WTC11 (cell line): ENCODE results near the gene GAS6.

ENCODE experiments used
- CTCF ChIP-seq: fragments of 200-600 bp; IDR thresholded peaks from 2 replicates; pipeline ENCODE4 v1.8.0; 2022; ENCODE audit warnings: antibody characterized with exemption
- ESRRA ChIP-seq: sonication (generic); formaldehyde crosslinking; IDR thresholded peaks from 2 replicates; pipeline ENCODE4 v1.8.1; 2022; ENCODE audit warnings: mild to moderate bottlenecking, missing genetic modification reagents, borderline replicate concordance
- FOXP4 ChIP-seq: sonication (generic); formaldehyde crosslinking; IDR thresholded peaks from 2 replicates; pipeline ENCODE4 v1.8.0; 2022; ENCODE audit warnings: mild to moderate bottlenecking, missing genetic modification reagents
- HMGXB4 ChIP-seq: sonication (generic); formaldehyde crosslinking; IDR thresholded peaks from 2 replicates; pipeline ENCODE4 v1.8.1; 2023; ENCODE audit warnings: mild to moderate bottlenecking, moderate library complexity, missing genetic modification reagents
- KAT7 ChIP-seq: sonication (generic); formaldehyde crosslinking; IDR thresholded peaks from 2 replicates; pipeline ENCODE4 v1.8.1; 2023; ENCODE audit warnings: missing genetic modification reagents, mild to moderate bottlenecking, borderline replicate concordance
- NFYB ChIP-seq: sonication (generic); formaldehyde crosslinking; conservative IDR thresholded peaks from 2 replicates; pipeline ENCODE4 v1.8.0; 2022; ENCODE audit warnings: low read depth, missing genetic modification reagents
- NR1H2 ChIP-seq: sonication (generic); formaldehyde crosslinking; IDR thresholded peaks from 2 replicates; pipeline ENCODE4 v1.9.0; 2021; ENCODE audit warnings: mild to moderate bottlenecking, moderate library complexity, missing genetic modification reagents
- PREB ChIP-seq: sonication (generic); formaldehyde crosslinking; IDR thresholded peaks from 2 replicates; pipeline ENCODE4 v1.8.1; 2022; ENCODE audit warnings: mild to moderate bottlenecking, missing genetic modification reagents, moderate library complexity, borderline replicate concordance
- RORB ChIP-seq: fragments of 250-450 bp; sonication (Bioruptor Pico); IDR thresholded peaks from 2 replicates; pipeline ENCODE4 v1.9.0; 2021; ENCODE audit warnings: mild to moderate bottlenecking
- ZNF263 ChIP-seq: sonication (generic); formaldehyde crosslinking; IDR thresholded peaks from 2 replicates; pipeline ENCODE4 v1.8.1; 2022; ENCODE audit warnings: low read depth, mild to moderate bottlenecking, moderate library complexity, missing genetic modification reagents
- ZNF423 ChIP-seq: fragments of 250-450 bp; sonication (Bioruptor Pico); IDR thresholded peaks from 2 replicates; pipeline ENCODE4 v2.1.2; 2022; ENCODE audit warnings: mild to moderate bottlenecking, moderate library complexity
- ZNF532 ChIP-seq: fragments of 250-450 bp; sonication (Bioruptor Pico); IDR thresholded peaks from 2 replicates; pipeline ENCODE4 v1.9.0; 2021; ENCODE audit warnings: mild to moderate bottlenecking, borderline replicate concordance

- TF ChIP-seq CTCF (no peak), RORB (CRISPR knock-in tag) (no peak), NFYB (no peak), ESRRA (CRISPR knock-in tag) (no peak), NR1H2 (no peak), PREB (CRISPR knock-in tag) (no peak), ZNF263 (no peak), ZNF423 (no peak), ZNF532 (CRISPR knock-in tag) (no peak), FOXP4 (CRISPR knock-in tag) (no peak), HMGXB4 (CRISPR knock-in tag) (no peak), KAT7 (CRISPR knock-in tag) (no peak)
These were observed 17.9 kb downstream of the GAS6 start for GRCh38 chr13:113845723-113846635.
